GM23338 (cell line): ENCODE data around the gene NFX1. TPM values are rescaled to one million over a fixed set of nuclear protein-coding genes. Genes with fewer than 3 reads are reported as not detected.

Source experiments
- ATAC-seq: fragments of 200-7000 bp; cut with Tn5 transposase; 3 replicates; pipeline ENCODE4 v1.9.1; 2020
- DNase-seq: peaks from one replicate; pipeline ENCODE4 v3.0.0-alpha.2; 2015; ENCODE audit warnings: low spot score
- H2AFZ ChIP-seq: fragments of 200-600 bp; sonication (generic); 2 replicates; pipeline ENCODE4 v1.8.0; 2016; ENCODE audit warnings: antibody characterized with exemption, mild to moderate bottlenecking, moderate library complexity
- H3F3A ChIP-seq: fragments of 200-600 bp; sonication (generic); replicated peaks from 2 replicates; pipeline ENCODE4 v1.8.0; 2017; ENCODE audit warnings: antibody characterized with exemption, mixed run types, low read depth
- H3K27ac ChIP-seq: fragments of 200-600 bp; sonication (generic); 2 replicates; pipeline ENCODE4 v1.6.1; 2016; ENCODE audit warnings: low read depth
- H3K27me3 ChIP-seq: fragments of 200-600 bp; sonication (generic); 2 replicates; pipeline ENCODE4 v1.8.0; 2016; ENCODE audit warnings: mild to moderate bottlenecking, mixed run types, moderate library complexity; ENCODE audit not compliant: insufficient read depth
- H3K36me3 ChIP-seq: fragments of 200-600 bp; sonication (generic); 2 replicates; pipeline ENCODE4 v1.8.0; 2016; ENCODE audit warnings: mild to moderate bottlenecking; ENCODE audit not compliant: insufficient read depth
- H3K4me1 ChIP-seq: fragments of 200-600 bp; sonication (generic); 2 replicates; pipeline ENCODE4 v1.8.0; 2016; ENCODE audit warnings: mild to moderate bottlenecking, moderate library complexity; ENCODE audit not compliant: insufficient read depth
- H3K4me2 ChIP-seq: fragments of 200-600 bp; sonication (generic); 2 replicates; pipeline ENCODE4 v1.7.1; 2017; ENCODE audit warnings: mixed run types
- H3K4me3 ChIP-seq: fragments of 200-600 bp; sonication (generic); 2 replicates; pipeline ENCODE4 v1.6.1; 2016; ENCODE audit warnings: mixed run types
- H3K79me2 ChIP-seq: fragments of 200-600 bp; sonication (generic); replicated peaks from 2 replicates; pipeline ENCODE4 v1.8.0; 2017; ENCODE audit warnings: mild to moderate bottlenecking; ENCODE audit not compliant: insufficient read depth
- H3K9me2 ChIP-seq: fragments of 200-600 bp; sonication (generic); 2 replicates; pipeline ENCODE4 v1.8.0; 2017; ENCODE audit not compliant: insufficient read depth
- H4K20me1 ChIP-seq: fragments of 200-600 bp; sonication (generic); replicated peaks from 2 replicates; pipeline ENCODE4 v1.8.0; 2017; ENCODE audit warnings: mild to moderate bottlenecking; ENCODE audit not compliant: insufficient read depth
- H3K27ac Mint-ChIP-seq: 2 replicates; pipeline ENCODE4 v1.8.0; 2020; ENCODE audit warnings: inconsistent platforms, mild to moderate bottlenecking, moderate library complexity, mixed read lengths
- H3K27me3 Mint-ChIP-seq: 3 replicates; pipeline ENCODE4 v1.8.0; 2022; ENCODE audit warnings: low read depth, mild to moderate bottlenecking, moderate library complexity, mixed read lengths, inconsistent platforms; ENCODE audit not compliant: insufficient read depth, poor library complexity
- H3K36me3 Mint-ChIP-seq: 3 replicates; pipeline ENCODE4 v1.8.0; 2021; ENCODE audit warnings: low read depth, mild to moderate bottlenecking, inconsistent platforms, moderate library complexity, mixed read lengths
- H3K4me1 Mint-ChIP-seq: 3 replicates; pipeline ENCODE4 v1.8.0; 2020; ENCODE audit warnings: mild to moderate bottlenecking, inconsistent platforms, mixed read lengths
- H3K4me3 Mint-ChIP-seq: 3 replicates; pipeline ENCODE4 v1.8.0; 2021; ENCODE audit warnings: moderate library complexity, mild to moderate bottlenecking, inconsistent platforms, mixed read lengths
- H3K9me3 Mint-ChIP-seq: 3 replicates; pipeline ENCODE4 v1.8.0; 2020; ENCODE audit warnings: moderate library complexity, mild to moderate bottlenecking, inconsistent platforms, mixed read lengths
- CREB1 ChIP-seq: fragments of 250-450 bp; sonication (Bioruptor Pico); IDR thresholded peaks from 2 replicates; pipeline ENCODE4 v1.5.0; 2020; ENCODE audit warnings: low read depth, mild to moderate bottlenecking, moderate library complexity
- ETS1 ChIP-seq: IDR thresholded peaks from 2 replicates; pipeline ENCODE4 v1.6.1; 2016; ENCODE audit warnings: antibody characterized with exemption
- EZH2 ChIP-seq: fragments of 200-600 bp; sonication (generic); IDR thresholded peaks from one replicate; pipeline ENCODE4 v1.8.0; 2017; ENCODE audit warnings: antibody characterized with exemption, mild to moderate bottlenecking, low read depth; ENCODE audit not compliant: unreplicated experiment
- EZH2phosphoT487 ChIP-seq: fragments of 200-600 bp; sonication (generic); IDR thresholded peaks from one replicate; pipeline ENCODE4 v1.8.1; 2018; ENCODE audit warnings: antibody characterized with exemption; ENCODE audit not compliant: unreplicated experiment
- JUNB ChIP-seq: IDR thresholded peaks from one replicate; pipeline ENCODE4 v1.6.1; 2016; ENCODE audit warnings: antibody characterized with exemption; ENCODE audit not compliant: unreplicated experiment
- POLR2AphosphoS5 ChIP-seq: IDR thresholded peaks from 2 replicates; pipeline ENCODE4 v1.6.1; 2016; ENCODE audit warnings: antibody characterized with exemption, low read depth
- REST ChIP-seq: IDR thresholded peaks from one replicate; pipeline ENCODE4 v1.6.1; 2018; ENCODE audit warnings: antibody characterized with exemption; ENCODE audit not compliant: unreplicated experiment
- STAT1 ChIP-seq: IDR thresholded peaks from one replicate; pipeline ENCODE4 v1.6.1; 2016; ENCODE audit warnings: antibody characterized with exemption; ENCODE audit not compliant: unreplicated experiment
- ZNF114 ChIP-seq: fragments of 250-450 bp; sonication (Bioruptor Pico); IDR thresholded peaks from 2 replicates; pipeline ENCODE4 v1.5.0; 2020; ENCODE audit warnings: mild to moderate bottlenecking, moderate library complexity
- ZNF331 ChIP-seq: fragments of 250-450 bp; sonication (Bioruptor Pico); IDR thresholded peaks from 2 replicates; pipeline ENCODE4 v1.5.0; 2020; ENCODE audit warnings: low read depth, mild to moderate bottlenecking, moderate library complexity
- polyA plus RNA-seq: library from polyadenylated mRNA; unstranded; fragments of >200 nt; fragmentation: Nextera tagmentation; extraction: Ambion mirVana; gene quantifications from 2 replicates; pipeline ENCODE4 v1.2.1, GENCODE V29; 2016
- total RNA-seq: library from RNA; depleted of rRNA; stranded (reverse); fragments of >200 nt; shearing (Covaris generic); gene quantifications from 2 replicates; pipeline ENCODE4 v1.2.3, GENCODE V29; 2014
- TF ChIP-seq, protein P1 (sequence below): fragments of 250-450 bp; sonication (Bioruptor Pico); IDR thresholded peaks from 2 replicates; pipeline ENCODE4 v1.5.0; 2020; ENCODE audit warnings: mild to moderate bottlenecking, moderate library complexity

Gene NFX1
- total and polyA plus RNA-seq, 2 experiments from 2014 or later: 13.9 to 26.1 TPM

DNA sequence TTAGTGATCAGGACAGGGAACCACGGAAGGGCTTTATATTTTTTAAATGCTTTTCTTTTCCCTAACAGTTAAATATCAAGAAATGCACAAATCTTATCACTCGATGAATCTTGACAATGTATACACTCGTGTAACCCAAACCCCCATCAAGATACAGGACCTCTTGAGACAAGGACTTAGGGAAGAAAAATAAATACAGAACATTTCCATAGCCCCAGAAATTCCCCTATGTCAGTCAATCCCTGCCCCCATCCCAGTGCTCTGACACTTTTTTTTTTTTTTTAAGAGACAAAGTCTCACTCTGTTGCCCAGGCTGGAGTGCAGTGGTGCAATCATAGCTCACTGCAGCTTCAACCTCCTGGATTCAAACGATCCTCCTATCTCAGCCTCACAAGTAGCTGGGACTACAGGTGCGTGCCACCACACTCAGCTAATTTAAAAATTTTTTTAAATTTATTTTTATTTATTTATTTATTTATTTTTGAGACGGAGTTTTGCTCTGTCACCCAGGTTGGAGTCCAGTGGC is 47.6 kb upstream of the NFX1 start:
- no peaks in the 10 kb centered on the region for H3K4me1 ChIP-seq
- H3K27ac Mint-ChIP-seq: no peak overlapping the region
- H3K9me2 ChIP-seq: no peaks in the 10 kb centered on the region
- no peaks in the 10 kb centered on the region for H4K20me1 ChIP-seq
- no peak for DNase-seq
- H3K4me3 Mint-ChIP-seq: no peak overlapping the region
- no peak overlapping the region for H3K27ac ChIP-seq
- no peak overlapping the region for H2AFZ ChIP-seq
- H3K27me3 Mint-ChIP-seq: peaks cover 5% of the 10 kb centered on the region
- no peaks in the 10 kb centered on the region for H3K36me3 ChIP-seq
- H3K9me3 Mint-ChIP-seq: no peaks in the 10 kb centered on the region; the same call in 2 of the 3 replicates
- no peak overlapping the region for H3K4me2 ChIP-seq
- no peaks in the 10 kb centered on the region for H3K79me2 ChIP-seq
- ATAC-seq: no peak
- TF ChIP-seq STAT1: no peak
- TF ChIP-seq CREB1: no peak
- no peak for TF ChIP-seq JUNB
- no peak for TF ChIP-seq ETS1
- no peak for TF ChIP-seq ZNF114 (CRISPR knock-in tag)
- TF ChIP-seq EZH2phosphoT487: no peak
- no peak overlapping the region for H3K4me3 ChIP-seq
- no peaks in the 10 kb centered on the region for H3K4me1 Mint-ChIP-seq
- H3K36me3 Mint-ChIP-seq: no peaks in the 10 kb centered on the region
- no peaks in the 10 kb centered on the region for H3K27me3 ChIP-seq
- H3F3A ChIP-seq: no peaks in the 10 kb centered on the region

DNA sequence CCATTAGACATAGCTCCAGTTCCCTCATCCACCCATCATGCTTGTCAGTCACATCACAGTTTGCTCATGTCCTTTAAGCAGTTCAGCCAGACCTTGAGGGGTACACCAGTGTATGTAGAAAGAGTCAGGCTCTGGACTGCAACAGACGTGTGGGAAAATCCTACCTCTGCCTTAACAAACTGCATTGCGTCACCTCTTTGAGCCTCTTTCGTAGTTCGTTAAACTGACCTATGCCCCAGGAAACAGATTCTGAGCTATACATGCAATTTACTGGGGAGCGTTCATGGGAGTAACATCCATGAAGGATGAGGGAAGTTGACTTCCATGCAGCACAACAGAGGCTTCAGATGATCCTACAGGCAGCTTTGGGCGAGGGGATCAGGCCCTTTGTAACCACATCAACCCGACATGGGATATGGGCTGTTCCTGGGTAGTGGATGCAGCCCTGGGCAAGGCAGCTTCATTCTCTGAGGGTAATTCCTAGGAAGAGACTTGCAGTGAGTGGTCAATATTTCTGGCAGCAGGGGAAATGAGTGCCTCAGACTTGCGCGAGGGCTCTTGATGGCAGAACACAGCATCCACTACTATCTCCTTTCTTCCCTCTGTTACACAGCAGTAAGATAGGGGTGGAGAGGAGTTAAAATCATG is 46.1 kb upstream of the NFX1 start:
- Histone ChIP-seq H4K20me1 (no peaks in the 10 kb centered on the region), H3K4me3 (no peak overlapping the region), H2AFZ (no peak overlapping the region), H3F3A (no peaks in the 10 kb centered on the region), H3K4me1 (no peaks in the 10 kb centered on the region), H3K27ac (no peak overlapping the region), H3K9me2 (no peaks in the 10 kb centered on the region), H3K4me2 (no peak overlapping the region), H3K36me3 (no peaks in the 10 kb centered on the region), H3K27me3 (no peaks in the 10 kb centered on the region), H3K79me2 (no peaks in the 10 kb centered on the region)
- Mint-ChIP-seq H3K27ac (no peak overlapping the region), H3K4me3 (no peak overlapping the region), H3K27me3 (peaks cover 5% of the 10 kb centered on the region), H3K9me3 (no peaks in the 10 kb centered on the region; the same call in 2 of the 3 replicates), H3K4me1 (no peaks in the 10 kb centered on the region), H3K36me3 (no peaks in the 10 kb centered on the region)
- DNase-seq: no peak
- ATAC-seq: no peak
- TF ChIP-seq ZNF331: no peak
- TF ChIP-seq, protein P1, sequence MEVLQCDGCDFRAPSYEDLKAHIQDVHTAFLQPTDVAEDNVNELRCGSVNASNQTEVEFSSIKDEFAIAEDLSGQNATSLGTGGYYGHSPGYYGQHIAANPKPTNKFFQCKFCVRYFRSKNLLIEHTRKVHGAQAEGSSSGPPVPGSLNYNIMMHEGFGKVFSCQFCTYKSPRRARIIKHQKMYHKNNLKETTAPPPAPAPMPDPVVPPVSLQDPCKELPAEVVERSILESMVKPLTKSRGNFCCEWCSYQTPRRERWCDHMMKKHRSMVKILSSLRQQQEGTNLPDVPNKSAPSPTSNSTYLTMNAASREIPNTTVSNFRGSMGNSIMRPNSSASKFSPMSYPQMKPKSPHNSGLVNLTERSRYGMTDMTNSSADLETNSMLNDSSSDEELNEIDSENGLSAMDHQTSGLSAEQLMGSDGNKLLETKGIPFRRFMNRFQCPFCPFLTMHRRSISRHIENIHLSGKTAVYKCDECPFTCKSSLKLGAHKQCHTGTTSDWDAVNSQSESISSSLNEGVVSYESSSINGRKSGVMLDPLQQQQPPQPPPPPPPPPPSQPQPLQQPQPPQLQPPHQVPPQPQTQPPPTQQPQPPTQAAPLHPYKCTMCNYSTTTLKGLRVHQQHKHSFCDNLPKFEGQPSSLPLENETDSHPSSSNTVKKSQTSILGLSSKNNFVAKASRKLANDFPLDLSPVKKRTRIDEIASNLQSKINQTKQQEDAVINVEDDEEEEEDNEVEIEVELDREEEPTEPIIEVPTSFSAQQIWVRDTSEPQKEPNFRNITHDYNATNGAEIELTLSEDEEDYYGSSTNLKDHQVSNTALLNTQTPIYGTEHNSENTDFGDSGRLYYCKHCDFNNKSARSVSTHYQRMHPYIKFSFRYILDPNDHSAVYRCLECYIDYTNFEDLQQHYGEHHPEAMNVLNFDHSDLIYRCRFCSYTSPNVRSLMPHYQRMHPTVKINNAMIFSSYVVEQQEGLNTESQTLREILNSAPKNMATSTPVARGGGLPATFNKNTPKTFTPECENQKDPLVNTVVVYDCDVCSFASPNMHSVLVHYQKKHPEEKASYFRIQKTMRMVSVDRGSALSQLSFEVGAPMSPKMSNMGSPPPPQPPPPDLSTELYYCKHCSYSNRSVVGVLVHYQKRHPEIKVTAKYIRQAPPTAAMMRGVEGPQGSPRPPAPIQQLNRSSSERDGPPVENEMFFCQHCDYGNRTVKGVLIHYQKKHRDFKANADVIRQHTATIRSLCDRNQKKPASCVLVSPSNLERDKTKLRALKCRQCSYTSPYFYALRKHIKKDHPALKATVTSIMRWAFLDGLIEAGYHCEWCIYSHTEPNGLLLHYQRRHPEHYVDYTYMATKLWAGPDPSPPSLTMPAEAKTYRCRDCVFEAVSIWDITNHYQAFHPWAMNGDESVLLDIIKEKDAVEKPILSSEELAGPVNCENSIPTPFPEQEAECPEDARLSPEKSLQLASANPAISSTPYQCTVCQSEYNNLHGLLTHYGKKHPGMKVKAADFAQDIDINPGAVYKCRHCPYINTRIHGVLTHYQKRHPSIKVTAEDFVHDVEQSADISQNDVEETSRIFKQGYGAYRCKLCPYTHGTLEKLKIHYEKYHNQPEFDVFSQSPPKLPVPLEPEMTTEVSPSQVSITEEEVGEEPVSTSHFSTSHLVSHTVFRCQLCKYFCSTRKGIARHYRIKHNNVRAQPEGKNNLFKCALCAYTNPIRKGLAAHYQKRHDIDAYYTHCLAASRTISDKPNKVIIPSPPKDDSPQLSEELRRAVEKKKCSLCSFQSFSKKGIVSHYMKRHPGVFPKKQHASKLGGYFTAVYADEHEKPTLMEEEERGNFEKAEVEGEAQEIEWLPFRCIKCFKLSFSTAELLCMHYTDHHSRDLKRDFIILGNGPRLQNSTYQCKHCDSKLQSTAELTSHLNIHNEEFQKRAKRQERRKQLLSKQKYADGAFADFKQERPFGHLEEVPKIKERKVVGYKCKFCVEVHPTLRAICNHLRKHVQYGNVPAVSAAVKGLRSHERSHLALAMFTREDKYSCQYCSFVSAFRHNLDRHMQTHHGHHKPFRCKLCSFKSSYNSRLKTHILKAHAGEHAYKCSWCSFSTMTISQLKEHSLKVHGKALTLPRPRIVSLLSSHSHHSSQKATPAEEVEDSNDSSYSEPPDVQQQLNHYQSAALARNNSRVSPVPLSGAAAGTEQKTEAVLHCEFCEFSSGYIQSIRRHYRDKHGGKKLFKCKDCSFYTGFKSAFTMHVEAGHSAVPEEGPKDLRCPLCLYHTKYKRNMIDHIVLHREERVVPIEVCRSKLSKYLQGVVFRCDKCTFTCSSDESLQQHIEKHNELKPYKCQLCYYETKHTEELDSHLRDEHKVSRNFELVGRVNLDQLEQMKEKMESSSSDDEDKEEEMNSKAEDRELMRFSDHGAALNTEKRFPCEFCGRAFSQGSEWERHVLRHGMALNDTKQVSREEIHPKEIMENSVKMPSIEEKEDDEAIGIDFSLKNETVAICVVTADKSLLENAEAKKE (CRISPR knock-in tag): no peak
- no peak for TF ChIP-seq REST
- no peak for TF ChIP-seq JUNB
- no peak for TF ChIP-seq CREB1
- no peak for TF ChIP-seq ZNF114 (CRISPR knock-in tag)
- TF ChIP-seq STAT1: no peak
- TF ChIP-seq EZH2phosphoT487: no peak
- TF ChIP-seq EZH2: no peak
- no peak for TF ChIP-seq POLR2AphosphoS5
